GM21737 (cell line): ENCODE data around the gene TEP1.
A peak's percentile ranks its signal among the peaks of the same experiment; 100 is the strongest.

Source experiments
- ATAC-seq: cut with Tn5 transposase; IDR thresholded peaks from one replicate; pipeline ENCODE4 v1.9.1; 2021; ENCODE audit warnings: mild to moderate bottlenecking, moderate library complexity; ENCODE audit not compliant: unreplicated experiment

Gene TEP1

DNA sequence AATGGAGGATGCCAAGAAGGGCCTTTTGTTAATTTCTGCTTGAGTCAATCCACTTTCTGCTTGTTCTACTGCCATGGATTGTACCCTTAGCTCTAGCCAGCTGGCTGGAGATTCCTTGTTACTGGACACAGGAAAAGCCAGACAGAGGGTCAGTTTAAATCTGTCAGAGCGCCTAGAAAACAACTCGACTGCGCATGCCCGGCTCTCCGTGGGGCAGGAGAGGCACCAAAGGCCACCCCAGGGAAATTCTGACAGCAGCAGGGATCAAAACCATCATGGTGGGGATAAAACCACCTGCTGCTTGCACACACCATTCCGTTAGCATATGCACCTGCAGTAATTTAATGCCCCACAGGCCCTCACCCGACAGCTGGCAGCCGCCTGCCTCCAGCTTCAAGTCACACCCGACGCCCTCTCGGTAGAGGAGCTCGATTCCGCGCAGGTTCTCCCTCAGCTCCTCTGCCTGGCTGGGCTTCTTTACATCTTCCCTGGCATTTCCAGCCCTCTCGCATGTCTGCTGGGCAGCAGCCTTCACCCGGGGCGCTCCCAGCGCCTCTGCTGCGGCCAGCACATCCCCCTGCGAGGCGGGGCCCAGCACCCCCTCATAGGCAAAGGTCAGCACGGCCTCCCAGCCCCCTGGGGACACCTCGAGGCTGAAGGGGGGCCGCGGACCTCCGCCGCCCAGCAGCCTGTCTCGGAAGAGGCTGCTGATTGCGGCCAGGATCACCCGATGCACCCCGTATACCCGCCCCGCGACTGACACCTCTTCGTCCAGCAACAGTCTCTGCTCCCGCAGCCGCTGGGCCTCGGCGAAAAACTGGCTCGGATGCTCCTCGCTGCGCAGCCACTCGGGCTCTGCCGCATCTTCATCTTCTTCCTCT is 21.6 kb upstream of the TEP1 start:
- no peak for ATAC-seq

- no peak for ATAC-seq
Measured at GRCh38 chr14:20429801-20430669, 16.7 kb upstream of the TEP1 start.

DNA sequence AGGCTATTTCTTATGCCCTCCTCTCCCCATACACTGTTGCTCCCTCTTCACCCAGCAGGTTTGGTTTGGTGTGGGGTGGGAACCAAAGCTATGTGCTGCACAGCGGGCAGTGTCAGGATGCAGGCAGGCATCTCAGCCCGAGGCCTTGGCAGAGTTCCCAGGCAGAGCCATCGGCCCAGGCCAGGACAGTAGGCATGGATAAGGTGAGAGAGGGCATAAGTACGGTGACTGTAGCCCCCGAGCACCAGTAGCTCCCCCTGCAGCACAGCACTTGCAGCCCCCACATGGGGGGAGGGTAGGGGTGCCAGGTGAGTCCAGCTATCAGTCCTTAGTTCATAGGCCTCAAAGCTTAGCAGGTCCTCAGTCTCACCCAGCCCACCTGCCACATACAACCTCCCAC is 15.5 kb upstream of the TEP1 start:
- ATAC-seq, result no peak

DNA sequence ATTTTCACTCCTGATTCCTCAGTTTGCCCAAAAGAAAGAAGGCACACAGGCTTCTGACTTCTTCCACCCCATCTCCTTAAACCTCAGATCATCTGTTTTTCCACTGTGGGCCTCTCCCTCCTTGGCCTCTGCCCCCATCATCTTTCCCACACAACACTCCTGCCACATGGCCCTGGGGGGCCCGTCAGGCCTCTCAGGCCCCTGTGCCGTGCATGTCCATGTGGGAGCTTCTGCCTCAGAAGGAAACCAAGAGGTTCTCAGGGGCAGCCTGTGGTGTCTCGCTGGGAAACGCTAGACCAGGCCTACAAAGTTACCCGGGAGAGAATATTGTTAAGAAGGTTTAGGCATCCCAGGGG is 14.7 kb upstream of the TEP1 start:
- ATAC-seq, result peak; percentile 27

DNA sequence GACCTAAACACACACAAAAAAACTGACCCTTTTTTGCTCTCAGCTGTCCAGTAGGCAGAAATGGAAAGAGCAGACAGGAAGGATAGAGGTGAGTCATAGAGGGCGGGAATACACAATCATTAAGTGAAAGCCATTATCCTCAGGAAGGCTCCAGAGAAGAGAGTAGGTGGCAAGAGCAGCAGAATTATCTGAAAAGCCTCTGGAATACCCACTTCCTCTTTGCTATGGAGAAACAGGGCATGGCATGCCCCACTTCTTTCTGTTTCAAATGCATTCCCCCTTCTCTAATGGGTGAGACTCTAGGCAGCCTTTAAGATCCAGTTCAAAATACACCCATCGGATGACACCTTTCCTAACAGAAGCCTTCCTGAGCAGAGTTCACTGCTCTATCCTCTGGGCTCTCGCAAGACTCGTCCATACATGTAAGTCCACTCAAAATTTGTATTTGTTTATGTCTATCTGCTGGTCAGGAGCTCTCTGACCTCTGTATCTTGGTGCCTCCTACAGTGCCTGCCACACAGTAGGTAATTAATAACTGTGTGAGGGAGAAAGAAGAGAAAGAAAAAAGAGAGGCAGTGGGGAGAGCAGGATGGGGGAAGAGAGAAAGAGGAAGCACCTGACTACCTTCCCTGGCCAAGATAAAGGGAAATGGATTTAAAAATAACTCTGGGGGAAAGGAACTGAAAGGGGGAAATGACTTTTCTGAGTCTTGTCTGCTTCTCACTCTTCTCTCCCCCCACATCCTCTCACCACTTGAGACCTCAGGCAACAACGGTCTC is 14.1 kb upstream of the TEP1 start:
- ATAC-seq, result peak; percentile 78

GRCh38 chr14:20424851-20425250 is 11.6 kb upstream of the TEP1 start:
- ATAC-seq, result no peak

GRCh38 chr14:20422886-20423285 is 9.6 kb upstream of the TEP1 start:
- no peak for ATAC-seq

DNA sequence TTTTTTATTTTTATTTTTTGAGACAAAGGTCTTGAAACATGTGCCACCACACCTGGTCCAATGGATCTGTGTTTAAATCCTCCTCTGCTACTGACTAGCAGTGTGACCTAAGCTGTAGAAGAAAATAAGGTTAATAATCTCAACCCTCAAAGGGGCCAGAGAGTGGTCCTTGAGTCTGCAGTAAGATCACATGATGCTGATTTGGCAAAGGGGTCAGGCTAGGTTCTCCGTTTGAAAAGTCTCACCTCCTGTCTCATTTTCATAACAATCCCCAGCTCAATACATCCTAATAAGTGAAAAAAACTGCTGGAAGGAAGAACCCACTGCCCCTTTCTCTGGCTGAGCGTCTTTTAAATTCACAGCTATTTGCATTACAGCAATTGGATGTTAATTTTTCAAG is 8.0 kb upstream of the TEP1 start:
- ATAC-seq, result no peak

GRCh38 chr14:20419419-20419818 is 6.1 kb upstream of the TEP1 start:
- ATAC-seq, result no peak

DNA sequence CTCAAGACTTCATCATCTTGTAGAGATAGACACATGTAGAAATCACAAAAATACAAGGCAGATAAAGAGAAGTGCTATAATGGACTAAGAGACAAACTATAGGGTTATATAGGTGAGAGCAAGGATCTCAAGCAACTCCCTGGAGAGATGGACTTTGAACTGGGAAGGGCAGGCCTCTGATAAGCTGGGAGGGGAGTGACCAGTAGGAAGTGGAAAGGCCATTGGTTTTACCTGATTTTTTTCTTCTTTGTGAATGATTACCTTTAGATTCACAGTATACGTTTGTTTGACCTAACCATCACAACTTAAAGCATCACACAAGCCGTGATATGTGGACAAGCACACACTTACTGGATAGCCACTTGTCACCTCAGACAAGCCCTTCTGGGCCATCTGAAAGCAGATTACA is 5.2 kb upstream of the TEP1 start:
- ATAC-seq, result no peak

DNA sequence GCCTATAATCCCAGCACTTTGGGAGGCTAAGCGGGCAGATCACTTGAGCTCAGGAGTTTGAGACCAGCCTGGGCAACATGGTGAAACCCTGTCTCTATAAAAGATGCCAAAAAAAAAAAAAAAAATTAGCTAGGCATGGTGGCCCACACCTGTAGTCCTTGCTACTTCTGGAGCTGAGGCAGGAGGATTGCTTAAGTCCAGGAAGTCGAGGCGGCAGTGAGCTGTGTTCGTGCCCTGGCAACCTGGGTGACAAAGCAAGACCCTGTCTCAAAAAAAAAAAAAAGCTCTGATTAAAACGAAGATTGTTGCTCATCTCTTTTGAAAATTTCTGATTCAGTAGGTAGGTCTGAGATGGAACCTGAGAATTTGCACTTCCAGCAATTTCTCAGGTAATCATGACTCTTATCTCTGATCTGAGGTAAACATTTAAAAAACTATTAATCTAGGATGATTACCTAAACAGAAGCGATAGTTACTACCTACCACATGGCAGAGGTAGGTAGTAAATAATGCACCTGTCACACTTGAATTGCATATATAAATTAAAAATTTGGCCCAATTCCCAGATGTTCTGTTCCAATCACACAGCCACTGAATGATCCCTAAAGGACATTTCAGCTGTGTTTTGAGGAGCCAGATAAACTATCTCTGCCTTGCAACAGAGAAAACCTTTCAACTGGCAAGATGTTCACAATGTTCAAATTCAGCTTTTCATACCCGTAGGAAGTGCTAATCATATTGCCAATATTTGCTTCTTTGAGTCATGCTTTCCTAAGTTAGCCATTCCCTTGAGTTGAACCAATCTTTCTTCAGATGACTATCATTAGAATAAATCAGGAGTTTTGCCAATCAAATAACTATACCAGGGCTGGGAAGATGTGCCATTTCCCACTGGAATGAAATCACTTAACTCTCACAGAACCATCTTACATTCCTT is 4.2 kb upstream of the TEP1 start:
- ATAC-seq, result no peak

DNA sequence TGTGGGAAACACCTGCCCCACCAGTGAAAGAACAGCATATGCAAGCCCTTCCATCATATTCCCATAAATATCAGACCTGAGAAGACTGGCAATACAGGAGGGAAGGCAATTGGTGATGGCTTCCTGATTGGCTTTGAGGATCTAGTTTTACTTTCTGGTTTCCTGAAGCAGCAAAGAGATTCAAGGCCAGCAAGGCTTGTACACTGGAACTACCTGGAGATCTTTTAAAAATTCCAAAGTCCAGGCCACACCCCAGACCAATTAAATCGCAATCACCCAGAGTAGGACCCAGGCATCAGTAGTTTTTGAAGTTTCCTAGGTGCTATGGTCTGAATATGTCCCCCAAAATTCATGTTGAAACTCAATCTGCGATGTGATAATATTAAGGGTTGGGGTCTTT is 2.9 kb upstream of the TEP1 start:
- ATAC-seq, result no peak

DNA sequence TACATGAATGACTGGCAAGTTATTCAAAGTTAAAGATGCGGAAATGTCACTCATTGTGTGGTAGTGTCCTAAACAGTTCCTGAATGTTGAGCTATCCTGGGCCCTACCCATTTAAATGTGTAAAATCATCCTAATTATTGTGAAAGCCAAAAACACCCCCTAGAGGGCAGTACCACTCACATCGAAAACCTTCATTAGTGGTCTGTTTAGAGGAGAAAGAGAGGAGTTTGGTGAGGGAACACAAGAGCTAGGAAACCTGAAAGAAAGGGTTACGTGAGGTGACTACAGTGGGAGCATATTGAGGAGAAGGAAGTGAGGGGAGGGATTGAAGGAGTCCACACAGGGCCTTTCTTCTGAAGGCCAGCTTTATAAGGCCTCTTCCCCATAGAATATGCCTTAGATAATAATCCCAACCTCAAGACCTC is 2.5 kb upstream of the TEP1 start:
- ATAC-seq, result no peak

GRCh38 chr14:20413744-20414082 is 412 bp upstream of the TEP1 start:
- ATAC-seq, result no peak

DNA sequence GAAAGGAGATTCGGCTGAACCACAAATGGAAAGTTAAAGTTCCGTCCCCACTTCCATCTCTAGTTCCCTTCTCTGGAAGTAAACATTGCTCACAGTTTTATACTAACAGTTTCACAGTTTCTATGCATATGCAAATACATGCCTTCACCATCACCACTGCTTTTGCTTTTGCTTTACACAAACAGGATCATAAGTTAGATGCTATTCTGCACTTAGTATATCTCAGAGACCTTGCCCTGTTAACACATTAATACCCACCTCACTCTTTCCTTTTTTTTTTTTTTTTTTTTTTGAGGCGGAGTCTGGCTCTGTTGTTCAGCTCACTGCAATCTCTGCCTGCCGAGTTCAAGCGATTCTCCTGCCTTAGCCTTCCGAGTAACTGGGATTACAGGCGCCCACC is 890 bp downstream of the TEP1 start:
- no peak for ATAC-seq

DNA sequence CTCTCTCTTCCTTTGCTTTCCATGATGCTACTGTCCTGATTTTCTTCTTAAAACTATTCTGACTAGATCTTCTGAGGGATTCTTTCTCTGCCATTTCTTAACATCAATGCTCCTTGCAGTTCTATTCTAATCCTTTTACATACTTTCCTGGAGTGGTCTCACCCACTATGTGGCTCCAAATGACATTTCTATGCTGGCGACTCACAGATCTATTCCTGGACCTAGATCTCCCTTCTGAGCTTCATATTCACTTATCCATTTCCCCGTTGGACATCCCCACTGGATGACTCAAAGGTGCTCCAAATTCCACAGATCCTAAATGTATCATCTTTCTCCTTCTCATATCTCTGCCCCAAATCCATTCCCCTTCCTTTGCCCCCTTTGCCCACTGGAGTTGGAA is 4.1 kb downstream of the TEP1 start:
- no peak for ATAC-seq

DNA sequence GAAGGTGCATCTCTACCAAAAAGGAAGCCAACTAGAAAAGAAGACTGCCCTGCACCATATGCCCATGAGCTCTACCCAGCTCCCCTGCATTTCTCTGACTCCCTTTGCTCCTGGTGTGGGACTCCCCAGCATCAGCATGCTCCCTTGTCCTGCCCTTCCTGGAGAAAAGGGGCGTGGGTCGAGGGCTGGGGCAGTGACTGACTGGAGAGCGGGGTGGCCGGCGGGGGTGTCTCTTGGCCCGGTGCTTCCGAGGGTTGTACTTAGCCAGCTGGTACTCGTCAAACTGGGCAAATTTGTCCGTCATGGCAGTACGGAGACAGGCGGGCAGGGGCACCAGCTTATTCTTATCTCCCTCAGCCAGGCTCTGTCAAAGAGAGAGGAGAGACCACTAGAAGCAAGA is 9.8 kb downstream of the TEP1 start:
- ATAC-seq, result no peak

DNA sequence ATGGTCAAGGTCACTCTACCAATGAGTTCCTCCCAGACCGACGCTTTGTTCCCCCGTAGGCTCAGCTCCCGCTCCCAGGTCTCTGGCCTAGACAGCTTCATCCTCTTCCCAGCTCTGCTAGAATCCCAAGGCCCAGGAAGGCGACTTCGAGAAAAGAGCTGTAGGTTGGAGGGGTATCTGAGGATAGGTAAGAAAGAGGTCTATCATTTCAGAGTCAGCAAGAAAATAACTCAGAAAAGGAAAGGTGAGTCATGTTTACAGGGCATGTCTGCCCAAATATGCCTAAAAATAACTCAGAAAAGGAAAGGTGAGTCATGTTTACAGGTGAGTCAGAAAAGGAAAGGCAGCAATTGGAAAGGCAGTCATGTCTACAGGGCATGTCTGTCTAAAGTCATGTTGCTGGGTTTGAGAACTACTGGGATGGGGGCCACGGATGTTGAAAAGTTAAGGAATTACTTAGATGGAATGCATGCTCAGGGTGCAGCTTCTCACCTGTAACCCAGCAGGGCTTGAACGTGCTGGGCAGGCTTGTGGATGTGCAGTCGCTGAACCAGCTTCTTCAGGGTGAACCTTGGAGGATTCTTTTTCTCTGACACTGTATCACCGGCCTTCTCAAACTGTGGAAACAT is 12.2 kb downstream of the TEP1 start:
- ATAC-seq, result no peak

- no peak for ATAC-seq
Measured at GRCh38 chr14:20400589-20400964, 12.7 kb downstream of the TEP1 start.

DNA sequence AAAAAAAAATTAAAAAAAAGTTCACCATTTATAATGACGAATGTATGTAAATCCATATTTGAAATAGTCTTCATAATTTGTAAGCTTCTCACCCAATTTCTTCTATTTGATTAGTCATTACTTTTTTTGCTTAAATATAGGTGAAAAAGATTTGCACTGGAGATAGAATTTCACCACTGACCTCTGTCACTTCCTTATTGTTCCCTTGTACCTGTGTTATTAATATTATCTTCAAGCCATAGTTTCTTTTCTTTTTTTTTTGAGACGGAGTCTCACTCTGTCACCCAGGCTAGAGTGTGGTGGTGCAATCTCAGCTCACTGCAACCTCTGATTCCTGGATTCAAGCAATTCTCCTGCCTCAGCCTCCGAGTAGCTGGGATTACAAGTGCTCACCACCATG is 15.8 kb downstream of the TEP1 start:
- no peak for ATAC-seq
